HG03520 (cell line): Measurements from ENCODE around the gene RBMX2.

ENCODE experiments used
- ATAC-seq: cut with Tn5 transposase; IDR thresholded peaks from one replicate; pipeline ENCODE4 v1.9.1; 2021; ENCODE audit warnings: mild to moderate bottlenecking, moderate library complexity; ENCODE audit not compliant: unreplicated experiment

RBMX2 gene

GRCh38 chrX:130444641-130445336 lies 43.0 kb downstream of the RBMX2 start:
- no peak for ATAC-seq

- ATAC-seq = no peak
Observed at GRCh38 chrX:130446974-130447373, 45.2 kb downstream of the RBMX2 start.
